ENCODE data around the gene NLRP3.
A peak's percentile ranks its signal among the peaks of the same experiment; 100 is the strongest.

Gene NLRP3

GRCh38 chr1:247385283-247385682 is 30.7 kb upstream of the NLRP3 start:
- no peak overlapping the region for H3K4me3 ChIP-seq (ENCODE audit: low read depth, low read length)
- in situ Hi-C loops (cut with HindIII; ENCODE audit: low sequenced_read_pairs), result no loop called here
- DNase-seq (ENCODE audit: low read depth, low spot score), result no peak
- TF ChIP-seq CTCF (IDR thresholded peaks at IDR 0.05; ENCODE audit: low read depth, low read length), result no peak

- in situ Hi-C loops (cut with HindIII; ENCODE audit: low sequenced_read_pairs), result no loop called here
- no peak for TF ChIP-seq CTCF (IDR thresholded peaks at IDR 0.05; ENCODE audit: low read depth, low read length)
- no peak for DNase-seq (ENCODE audit: low read depth, low spot score)
- no peak overlapping the region for H3K4me3 ChIP-seq (ENCODE audit: low read depth, low read length)
These were observed 29.8 kb upstream of the NLRP3 start for GRCh38 chr1:247386217-247386616.

- H3K4me3 ChIP-seq (ENCODE audit: low read depth, low read length), result no peak overlapping the region
- DNase-seq (ENCODE audit: low read depth, low spot score), result peak; percentile 36
- TF ChIP-seq CTCF (IDR thresholded peaks at IDR 0.05; ENCODE audit: low read depth, low read length), result no peak
- in situ Hi-C loops (cut with HindIII; ENCODE audit: low sequenced_read_pairs), result no loop called here
These were observed 29.3 kb upstream of the NLRP3 start for GRCh38 chr1:247386687-247387086.

GRCh38 chr1:247387096-247387495 is 28.9 kb upstream of the NLRP3 start:
- DNase-seq (ENCODE audit: low read depth, low spot score), result no peak
- H3K4me3 ChIP-seq (ENCODE audit: low read depth, low read length), result no peak overlapping the region
- in situ Hi-C loops (cut with HindIII; ENCODE audit: low sequenced_read_pairs), result no loop called here
- no peak for TF ChIP-seq CTCF (IDR thresholded peaks at IDR 0.05; ENCODE audit: low read depth, low read length)

GRCh38 chr1:247387565-247387964 is 28.4 kb upstream of the NLRP3 start:
- no peak for TF ChIP-seq CTCF (IDR thresholded peaks at IDR 0.05; ENCODE audit: low read depth, low read length)
- in situ Hi-C loops (cut with HindIII; ENCODE audit: low sequenced_read_pairs), result no loop called here
- DNase-seq (ENCODE audit: low read depth, low spot score), result no peak
- H3K4me3 ChIP-seq (ENCODE audit: low read depth, low read length), result no peak overlapping the region

GRCh38 chr1:247390116-247390791 is 25.7 kb upstream of the NLRP3 start:
- in situ Hi-C loops (cut with HindIII; ENCODE audit: low sequenced_read_pairs), result no loop called here
- peak; percentile 92 for TF ChIP-seq CTCF (IDR thresholded peaks at IDR 0.05; ENCODE audit: low read depth, low read length)
- H3K4me3 ChIP-seq (ENCODE audit: low read depth, low read length), result no peak overlapping the region
- DNase-seq (ENCODE audit: low read depth, low spot score), result peak; percentile 50
